H9 (cell line): ENCODE data around the gene ITM2C. TPM values are rescaled to one million over a fixed set of nuclear protein-coding genes. Genes with fewer than 3 reads are reported as not detected.
A peak's percentile ranks its signal among the peaks of the same experiment; 100 is the strongest.

Experiments used
- DNase-seq: peaks from one replicate; pipeline ENCODE4 v3.0.0-alpha.2; 2017
- H2AFZ ChIP-seq: one replicate; pipeline ENCODE4 v1.6.1; 2013; ENCODE audit warnings: mild to moderate bottlenecking, low read length, control low read depth, moderate library complexity
- H2AK5ac ChIP-seq: 2 replicates; pipeline ENCODE4 v1.6.1; 2013; ENCODE audit warnings: low read length, control low read depth, mixed read lengths; ENCODE audit not compliant: insufficient read length
- H2BK120ac ChIP-seq: one replicate; pipeline ENCODE4 v1.6.1; 2013; ENCODE audit warnings: low read depth, mild to moderate bottlenecking, low read length, control low read depth, inconsistent platforms; ENCODE audit not compliant: poor library complexity, severe bottlenecking
- H2BK12ac ChIP-seq: 2 replicates; pipeline ENCODE4 v1.6.1; 2013; ENCODE audit warnings: low read length, control low read depth, mixed read lengths, low read depth; ENCODE audit not compliant: insufficient read length
- H2BK15ac ChIP-seq: 2 replicates; pipeline ENCODE4 v1.6.1; 2013; ENCODE audit warnings: low read depth, low read length, control low read depth
- H2BK20ac ChIP-seq: one replicate; pipeline ENCODE4 v1.6.1; 2013; ENCODE audit warnings: low read depth, mild to moderate bottlenecking, low read length, control low read depth, inconsistent platforms; ENCODE audit not compliant: poor library complexity, severe bottlenecking
- H2BK5ac ChIP-seq: 2 replicates; pipeline ENCODE4 v1.6.1; 2013; ENCODE audit warnings: low read length, control low read depth, mixed read lengths; ENCODE audit not compliant: insufficient read length
- H3K14ac ChIP-seq: 2 replicates; pipeline ENCODE4 v1.6.1; 2013; ENCODE audit warnings: low read length, control low read depth; ENCODE audit not compliant: insufficient read depth
- H3K18ac ChIP-seq: 2 replicates; pipeline ENCODE4 v1.6.1; 2013; ENCODE audit warnings: low read depth, mild to moderate bottlenecking, mixed read lengths, low read length, control low read depth; ENCODE audit not compliant: insufficient read length
- H3K23ac ChIP-seq: 2 replicates; pipeline ENCODE4 v1.6.1; 2013; ENCODE audit warnings: low read length, control low read depth, mixed read lengths, low read depth; ENCODE audit not compliant: insufficient read length
- H3K23me2 ChIP-seq: 2 replicates; pipeline ENCODE4 v1.6.1; 2013; ENCODE audit warnings: low read depth, mild to moderate bottlenecking, mixed read lengths, low read length, control low read depth; ENCODE audit not compliant: insufficient read length, poor library complexity, severe bottlenecking
- H3K27ac ChIP-seq: 2 replicates; pipeline ENCODE4 v1.5.1; 2013; ENCODE audit warnings: low read length, control low read depth, mixed read lengths, low read depth; ENCODE audit not compliant: insufficient read length
- H3K27me3 ChIP-seq: 2 replicates; pipeline ENCODE4 v1.6.1; 2013; ENCODE audit warnings: low read length, control low read depth, inconsistent platforms; ENCODE audit not compliant: insufficient read depth
- H3K4ac ChIP-seq: 2 replicates; pipeline ENCODE4 v1.6.1; 2013; ENCODE audit warnings: low read depth, mild to moderate bottlenecking, control low read depth, inconsistent platforms, low read length, moderate library complexity
- H3K4me1 ChIP-seq: 2 replicates; pipeline ENCODE4 v1.6.1; 2013; ENCODE audit warnings: low read length, control low read depth, inconsistent platforms; ENCODE audit not compliant: insufficient read depth
- H3K4me2 ChIP-seq: 2 replicates; pipeline ENCODE4 v1.6.1; 2013; ENCODE audit warnings: low read length, control low read depth, mixed read lengths; ENCODE audit not compliant: insufficient read length, insufficient read depth
- H3K56ac ChIP-seq: 2 replicates; pipeline ENCODE4 v1.6.1; 2013; ENCODE audit warnings: low read depth, mild to moderate bottlenecking, mixed read lengths, low read length, control low read depth; ENCODE audit not compliant: insufficient read length
- H3K79me1 ChIP-seq: 2 replicates; pipeline ENCODE4 v1.6.1; 2013; ENCODE audit warnings: low read depth, mild to moderate bottlenecking, moderate library complexity, low read length, control low read depth, inconsistent platforms; ENCODE audit not compliant: insufficient read depth, poor library complexity, severe bottlenecking
- H3K79me2 ChIP-seq: 2 replicates; pipeline ENCODE4 v1.6.1; 2013; ENCODE audit warnings: low read length, control low read depth, inconsistent platforms; ENCODE audit not compliant: insufficient read depth
- H3K9ac ChIP-seq: 2 replicates; pipeline ENCODE4 v1.6.1; 2013; ENCODE audit warnings: low read length, control low read depth, mixed read lengths; ENCODE audit not compliant: insufficient read length; ENCODE audit errors: extremely low read depth
- H3K9me3 ChIP-seq: one replicate; pipeline ENCODE4 v1.6.1; 2013; ENCODE audit warnings: low read depth, low read length, inconsistent platforms; ENCODE audit not compliant: control insufficient read depth
- H3T11ph ChIP-seq: one replicate; pipeline ENCODE4 v1.6.1; 2013; ENCODE audit warnings: mild to moderate bottlenecking, low read length, control low read depth, inconsistent platforms
- H4K20me1 ChIP-seq: one replicate; pipeline ENCODE4 v1.6.1; 2013; ENCODE audit not compliant: control insufficient read depth, insufficient read length, insufficient read depth
- H4K5ac ChIP-seq: 2 replicates; pipeline ENCODE4 v1.6.1; 2013; ENCODE audit warnings: low read depth, mild to moderate bottlenecking, mixed read lengths, low read length, control low read depth; ENCODE audit not compliant: insufficient read length
- H4K8ac ChIP-seq: replicated peaks from 2 replicates; pipeline ENCODE4 v1.6.1; 2013; ENCODE audit warnings: low read length, control low read depth, mixed read lengths, low read depth; ENCODE audit not compliant: insufficient read length
- H4K91ac ChIP-seq: 2 replicates; pipeline ENCODE4 v1.6.1; 2013; ENCODE audit warnings: low read depth, mild to moderate bottlenecking, moderate library complexity, mixed read lengths, low read length, control low read depth; ENCODE audit not compliant: insufficient read length
- H3K27ac Mint-ChIP-seq, 3 experiments: 2 replicates in 2 of 3; 3 replicates in 1 of 3; pipeline ENCODE4 v1.8.0; 2020 to 2021; ENCODE audit warnings: mixed read lengths in 3 of 3, mild to moderate bottlenecking in 1 of 3, moderate library complexity in 1 of 3
- H3K27me3 Mint-ChIP-seq: 2 replicates; pipeline ENCODE4 v1.8.0; 2021; ENCODE audit warnings: low read depth, mild to moderate bottlenecking, moderate library complexity, mixed read lengths
- H3K36me3 Mint-ChIP-seq, 3 experiments: 2 replicates in 2 of 3; 3 replicates in 1 of 3; pipeline ENCODE4 v1.8.0; 2020 to 2021; ENCODE audit warnings: low read depth in 3 of 3, mixed read lengths in 3 of 3; ENCODE audit not compliant: insufficient read depth in 1 of 3
- H3K4me1 Mint-ChIP-seq, 2 experiments: 2 replicates each; pipeline ENCODE4 v1.8.0; 2020; ENCODE audit warnings: mixed read lengths in 2 of 2
- H3K4me3 Mint-ChIP-seq, 2 experiments: 2 replicates in 1 of 2; 3 replicates in 1 of 2; pipeline ENCODE4 v1.8.0; 2020 to 2021; ENCODE audit warnings: mild to moderate bottlenecking in 2 of 2, mixed read lengths in 2 of 2, moderate library complexity in 1 of 2
- H3K9me3 Mint-ChIP-seq, 2 experiments: 2 replicates in 1 of 2; 3 replicates in 1 of 2; pipeline ENCODE4 v1.8.0; 2020; ENCODE audit warnings: mild to moderate bottlenecking in 2 of 2, mixed read lengths in 2 of 2, moderate library complexity in 1 of 2
- CTCF ChIP-seq: fragments of 200-600 bp; sonication (generic); conservative IDR thresholded peaks from 3 replicates; pipeline ENCODE4 v1.8.0; 2021; ENCODE audit warnings: antibody characterized with exemption, mild to moderate bottlenecking
- WGBS: extraction: QIAGEN DNeasy Blood & Tissue Kit; methylation state at CpG from one replicate; pipeline ENCODE4 v1.1.7; 2013; ENCODE audit warnings: missing lambda C conversion rate, low lambda C conversion rate, mixed read lengths; ENCODE audit not compliant: insufficient read length; ENCODE audit errors: extremely low coverage; 5-methylcytosine and 5-hydroxymethylcytosine counted together
- total RNA-seq: library from RNA; stranded (reverse); gene quantifications from 2 replicates; pipeline ENCODE4 v1.2.1, GENCODE V29; 2021

The ITM2C gene
- total RNA-seq, 1 experiment from 2014 or later: 297 TPM

- H3K4me1 Mint-ChIP-seq: peaks cover 27 to 31% of the 10 kb centered on the region in 2 experiments
- Histone ChIP-seq H2BK15ac (no peak overlapping the region), H4K20me1 (no peaks in the 10 kb centered on the region), H3K79me1 (no peaks in the 10 kb centered on the region), H3K18ac (no peak overlapping the region), H4K8ac (no peak overlapping the region), H3K56ac (no peak overlapping the region), H3K4me1 (no peaks in the 10 kb centered on the region; the same call in 1 of the 2 replicates), H3K9ac (no peak overlapping the region), H3K27me3 (no peaks in the 10 kb centered on the region), H4K91ac (no peak overlapping the region), H2BK120ac (no peak overlapping the region), H3K27ac (no peak overlapping the region), H2BK20ac (no peak overlapping the region), H2BK5ac (no peak overlapping the region), H3K4ac (no peak overlapping the region), H3T11ph (no peak overlapping the region), H3K23ac (no peak overlapping the region), H3K14ac (no peak overlapping the region), H2AFZ (no peak overlapping the region), H2AK5ac (no peak overlapping the region), H3K4me2 (no peak overlapping the region), H3K23me2 (no peaks in the 10 kb centered on the region), H3K9me3 (no peaks in the 10 kb centered on the region), H2BK12ac (no peak overlapping the region), H3K79me2 (no peaks in the 10 kb centered on the region), H4K5ac (no peak overlapping the region)
- no peak for TF ChIP-seq CTCF
- no peak for DNase-seq
- H3K36me3 Mint-ChIP-seq: no peaks in the 10 kb centered on the region; a peak in 1 of 7 replicates
- WGBS: no CpG with 5 or more reads among the region's 5 CpGs
- no peaks in the 10 kb centered on the region for H3K9me3 Mint-ChIP-seq
- H3K27ac Mint-ChIP-seq: peak overlapping the region in 1 of 3 experiments; percentile 57; a peak in 1 of 7 replicates
- no peak overlapping the region for H3K4me3 Mint-ChIP-seq
- H3K27me3 Mint-ChIP-seq: peaks cover 9% of the 10 kb centered on the region
Measured at GRCh38 chr2:230891064-230891463, 26.3 kb downstream of the ITM2C start.
